HepG2 (cell line): ENCODE results near the gene TNFRSF25. TPM values are rescaled to one million over a fixed set of nuclear protein-coding genes. Genes with fewer than 3 reads are reported as not detected.

Experiments
- AKAP8 ChIP-seq: sonication (generic); formaldehyde crosslinking; IDR thresholded peaks from 2 replicates; pipeline ENCODE4 v1.5.1; 2020; ENCODE audit warnings: mild to moderate bottlenecking, missing genetic modification reagents
- CBX2 ChIP-seq, 2 experiments: fragments of 200-600 bp in 1 of 2; sonication (generic); formaldehyde crosslinking in 1 of 2; IDR thresholded peaks; 2 replicates each; pipeline versions ENCODE4 v1.7.0 to v1.8.1; 2018 to 2022; ENCODE audit warnings: low read depth in 2 of 2, low read length in 1 of 2, mild to moderate bottlenecking in 1 of 2, missing genetic modification reagents in 1 of 2
- HMGXB3 ChIP-seq: sonication (generic); formaldehyde crosslinking; IDR thresholded peaks from 2 replicates; pipeline ENCODE4 v1.4.0; 2020; ENCODE audit warnings: missing genetic modification reagents, borderline replicate concordance
- NFYB ChIP-seq: sonication (generic); formaldehyde crosslinking; IDR thresholded peaks from 2 replicates; pipeline ENCODE4 v1.4.0; 2020; ENCODE audit warnings: missing genetic modification reagents
- PRMT3 ChIP-seq: sonication (generic); formaldehyde crosslinking; IDR thresholded peaks from 2 replicates; pipeline ENCODE4 v1.8.1; 2022; ENCODE audit warnings: low read depth, mild to moderate bottlenecking, moderate library complexity, missing genetic modification reagents, borderline replicate concordance
- SMAD1 ChIP-seq: sonication (generic); formaldehyde crosslinking; IDR thresholded peaks from 2 replicates; pipeline ENCODE4 v1.4.0; 2020; ENCODE audit warnings: missing genetic modification reagents, low read depth, mild to moderate bottlenecking, borderline replicate concordance
- SP4 ChIP-seq: sonication (generic); formaldehyde crosslinking; IDR thresholded peaks from 2 replicates; pipeline ENCODE4 v1.8.1; 2023; ENCODE audit warnings: mild to moderate bottlenecking, missing genetic modification reagents
- ZFP91 ChIP-seq: sonication (generic); formaldehyde crosslinking; IDR thresholded peaks from 2 replicates; pipeline ENCODE4 v1.9.0; 2022; ENCODE audit warnings: missing genetic modification reagents, mild to moderate bottlenecking, borderline replicate concordance
- ZMAT5 ChIP-seq: sonication (generic); formaldehyde crosslinking; IDR thresholded peaks from 2 replicates; pipeline ENCODE4 v1.5.0; 2020; ENCODE audit warnings: mild to moderate bottlenecking, low read depth, missing genetic modification reagents, borderline replicate concordance
- ZNF234 ChIP-seq: sonication (generic); formaldehyde crosslinking; conservative IDR thresholded peaks from 2 replicates; pipeline ENCODE4 v1.5.1; 2020; ENCODE audit warnings: mild to moderate bottlenecking, missing genetic modification reagents
- ZNF564 ChIP-seq: sonication (generic); formaldehyde crosslinking; IDR thresholded peaks from 2 replicates; pipeline ENCODE4 v1.8.1; 2023; ENCODE audit warnings: mild to moderate bottlenecking, missing genetic modification reagents
- ZNF780A ChIP-seq: sonication (generic); formaldehyde crosslinking; IDR thresholded peaks from 2 replicates; pipeline ENCODE4 v1.8.0; 2022; ENCODE audit warnings: mild to moderate bottlenecking, missing genetic modification reagents, moderate library complexity
- polyA plus RNA-seq, 8 experiments: library from polyadenylated mRNA; depleted of rRNA in 3 of 8; stranded (reverse) in 7 of 8; unstranded in 1 of 8; fragments of >200 nt; fragmentation: Illumina TruSeq in 4 of 8; extraction: Trizol in 4 of 8; gene quantifications; 2 replicates each; pipeline versions ENCODE4 v1.2.1 to v1.2.3, GENCODE V29; 2011 to 2016; ENCODE audit warnings: low read depth in 4 of 8, missing spikeins in 1 of 8, mixed read lengths in 1 of 8; ENCODE audit not compliant: insufficient read depth in 1 of 8
- total RNA-seq, 5 experiments: library from RNA; depleted of rRNA; stranded (reverse); fragments of >200 nt; fragmentation: Illumina TruSeq; extraction: Trizol; gene quantifications; 2 replicates each; pipeline ENCODE4 v1.2.3, GENCODE V29; 2016; ENCODE audit warnings: low read depth in 1 of 5
- TF ChIP-seq, protein P1 (sequence below): sonication (generic); formaldehyde crosslinking; IDR thresholded peaks from 2 replicates; pipeline ENCODE4 v1.4.0; 2020; ENCODE audit warnings: low read depth, mild to moderate bottlenecking, missing genetic modification reagents
- TF ChIP-seq, protein P2 (sequence below): sonication (generic); formaldehyde crosslinking; IDR thresholded peaks from 2 replicates; pipeline ENCODE4 v1.8.0; 2022; ENCODE audit warnings: mild to moderate bottlenecking, missing genetic modification reagents, moderate library complexity
- TF ChIP-seq, protein P3 (sequence below): sonication (generic); formaldehyde crosslinking; IDR thresholded peaks from 2 replicates; pipeline ENCODE4 v1.5.1; 2020; ENCODE audit warnings: mild to moderate bottlenecking, missing genetic modification reagents, moderate library complexity

Gene TNFRSF25
- total and polyA plus RNA-seq, 2 of the 13 experiments (the other 11 are each of a cell fraction or from before 2014, with no cell fraction given), result 1.4 to 1.5 TPM

GRCh38 chr1:6464514-6464836 lies 1.5 kb downstream of the TNFRSF25 start (continued):
- TF ChIP-seq, protein P1, sequence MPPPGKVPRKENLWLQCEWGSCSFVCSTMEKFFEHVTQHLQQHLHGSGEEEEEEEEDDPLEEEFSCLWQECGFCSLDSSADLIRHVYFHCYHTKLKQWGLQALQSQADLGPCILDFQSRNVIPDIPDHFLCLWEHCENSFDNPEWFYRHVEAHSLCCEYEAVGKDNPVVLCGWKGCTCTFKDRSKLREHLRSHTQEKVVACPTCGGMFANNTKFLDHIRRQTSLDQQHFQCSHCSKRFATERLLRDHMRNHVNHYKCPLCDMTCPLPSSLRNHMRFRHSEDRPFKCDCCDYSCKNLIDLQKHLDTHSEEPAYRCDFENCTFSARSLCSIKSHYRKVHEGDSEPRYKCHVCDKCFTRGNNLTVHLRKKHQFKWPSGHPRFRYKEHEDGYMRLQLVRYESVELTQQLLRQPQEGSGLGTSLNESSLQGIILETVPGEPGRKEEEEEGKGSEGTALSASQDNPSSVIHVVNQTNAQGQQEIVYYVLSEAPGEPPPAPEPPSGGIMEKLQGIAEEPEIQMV (CRISPR knock-in tag), result no peak
- TF ChIP-seq ZMAT5 (CRISPR knock-in tag) (no peak), ZNF234 (CRISPR knock-in tag) (0 out of 2 replicates have a peak, but pooled peaks have one; percentile 63), CBX2 (IDR thresholded peaks at IDR 0.05; ENCODE audit: low read depth, low read length) (no peak), CBX2 (CRISPR knock-in tag; IDR thresholded peaks at IDR 0.05; ENCODE audit: low read depth) (no peak), SMAD1 (CRISPR knock-in tag) (no peak), ZNF780A (CRISPR knock-in tag) (no peak), AKAP8 (CRISPR knock-in tag) (no peak), HMGXB3 (CRISPR knock-in tag) (no peak), SP4 (CRISPR knock-in tag) (no peak), NFYB (CRISPR knock-in tag) (no peak), ZNF564 (CRISPR knock-in tag) (no peak), PRMT3 (CRISPR knock-in tag) (no peak), ZFP91 (peak; percentile 31; the same call in 1 of the 2 replicates)
- TF ChIP-seq, protein P2, sequence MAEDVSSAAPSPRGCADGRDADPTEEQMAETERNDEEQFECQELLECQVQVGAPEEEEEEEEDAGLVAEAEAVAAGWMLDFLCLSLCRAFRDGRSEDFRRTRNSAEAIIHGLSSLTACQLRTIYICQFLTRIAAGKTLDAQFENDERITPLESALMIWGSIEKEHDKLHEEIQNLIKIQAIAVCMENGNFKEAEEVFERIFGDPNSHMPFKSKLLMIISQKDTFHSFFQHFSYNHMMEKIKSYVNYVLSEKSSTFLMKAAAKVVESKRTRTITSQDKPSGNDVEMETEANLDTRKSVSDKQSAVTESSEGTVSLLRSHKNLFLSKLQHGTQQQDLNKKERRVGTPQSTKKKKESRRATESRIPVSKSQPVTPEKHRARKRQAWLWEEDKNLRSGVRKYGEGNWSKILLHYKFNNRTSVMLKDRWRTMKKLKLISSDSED (CRISPR knock-in tag), result 0 out of 2 replicates have a peak, but pooled peaks have one; percentile 46
- TF ChIP-seq, protein P3, sequence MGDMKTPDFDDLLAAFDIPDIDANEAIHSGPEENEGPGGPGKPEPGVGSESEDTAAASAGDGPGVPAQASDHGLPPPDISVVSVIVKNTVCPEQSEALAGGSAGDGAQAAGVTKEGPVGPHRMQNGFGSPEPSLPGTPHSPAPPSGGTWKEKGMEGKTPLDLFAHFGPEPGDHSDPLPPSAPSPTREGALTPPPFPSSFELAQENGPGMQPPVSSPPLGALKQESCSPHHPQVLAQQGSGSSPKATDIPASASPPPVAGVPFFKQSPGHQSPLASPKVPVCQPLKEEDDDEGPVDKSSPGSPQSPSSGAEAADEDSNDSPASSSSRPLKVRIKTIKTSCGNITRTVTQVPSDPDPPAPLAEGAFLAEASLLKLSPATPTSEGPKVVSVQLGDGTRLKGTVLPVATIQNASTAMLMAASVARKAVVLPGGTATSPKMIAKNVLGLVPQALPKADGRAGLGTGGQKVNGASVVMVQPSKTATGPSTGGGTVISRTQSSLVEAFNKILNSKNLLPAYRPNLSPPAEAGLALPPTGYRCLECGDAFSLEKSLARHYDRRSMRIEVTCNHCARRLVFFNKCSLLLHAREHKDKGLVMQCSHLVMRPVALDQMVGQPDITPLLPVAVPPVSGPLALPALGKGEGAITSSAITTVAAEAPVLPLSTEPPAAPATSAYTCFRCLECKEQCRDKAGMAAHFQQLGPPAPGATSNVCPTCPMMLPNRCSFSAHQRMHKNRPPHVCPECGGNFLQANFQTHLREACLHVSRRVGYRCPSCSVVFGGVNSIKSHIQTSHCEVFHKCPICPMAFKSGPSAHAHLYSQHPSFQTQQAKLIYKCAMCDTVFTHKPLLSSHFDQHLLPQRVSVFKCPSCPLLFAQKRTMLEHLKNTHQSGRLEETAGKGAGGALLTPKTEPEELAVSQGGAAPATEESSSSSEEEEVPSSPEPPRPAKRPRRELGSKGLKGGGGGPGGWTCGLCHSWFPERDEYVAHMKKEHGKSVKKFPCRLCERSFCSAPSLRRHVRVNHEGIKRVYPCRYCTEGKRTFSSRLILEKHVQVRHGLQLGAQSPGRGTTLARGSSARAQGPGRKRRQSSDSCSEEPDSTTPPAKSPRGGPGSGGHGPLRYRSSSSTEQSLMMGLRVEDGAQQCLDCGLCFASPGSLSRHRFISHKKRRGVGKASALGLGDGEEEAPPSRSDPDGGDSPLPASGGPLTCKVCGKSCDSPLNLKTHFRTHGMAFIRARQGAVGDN (CRISPR knock-in tag), result peak; percentile 62; the same call in 1 of the 2 replicates
